ENCODE data around the gene RASSF6.
"Not testable (repeated sequence)": the region's sequence is repeated elsewhere in the genome, so short reads cannot be mapped to it uniquely, and the experiment has no call there.

DNA sequence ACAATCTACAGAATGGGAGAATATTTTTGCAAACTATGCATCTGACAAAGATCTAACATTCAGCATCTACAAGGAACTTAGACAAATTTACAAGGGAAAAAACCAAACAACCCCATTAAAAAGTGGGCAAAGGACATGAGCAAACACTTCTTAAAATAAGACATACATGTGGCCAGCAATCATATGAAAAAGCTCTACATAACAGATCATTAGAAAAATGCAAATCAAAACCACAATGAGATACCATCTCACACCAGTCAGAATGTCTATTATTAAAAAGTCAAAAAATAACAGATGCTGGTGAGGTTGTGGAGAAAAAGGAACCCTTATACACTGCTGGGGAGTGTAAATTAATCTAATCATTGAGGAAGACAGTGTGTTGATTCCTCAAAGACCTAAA is 23.1 kb downstream of the RASSF6 start:
- not testable (repeated sequence) for TF ChIP-seq EP300 (IDR thresholded peaks at IDR 0.05)
- TF ChIP-seq, protein P1, sequence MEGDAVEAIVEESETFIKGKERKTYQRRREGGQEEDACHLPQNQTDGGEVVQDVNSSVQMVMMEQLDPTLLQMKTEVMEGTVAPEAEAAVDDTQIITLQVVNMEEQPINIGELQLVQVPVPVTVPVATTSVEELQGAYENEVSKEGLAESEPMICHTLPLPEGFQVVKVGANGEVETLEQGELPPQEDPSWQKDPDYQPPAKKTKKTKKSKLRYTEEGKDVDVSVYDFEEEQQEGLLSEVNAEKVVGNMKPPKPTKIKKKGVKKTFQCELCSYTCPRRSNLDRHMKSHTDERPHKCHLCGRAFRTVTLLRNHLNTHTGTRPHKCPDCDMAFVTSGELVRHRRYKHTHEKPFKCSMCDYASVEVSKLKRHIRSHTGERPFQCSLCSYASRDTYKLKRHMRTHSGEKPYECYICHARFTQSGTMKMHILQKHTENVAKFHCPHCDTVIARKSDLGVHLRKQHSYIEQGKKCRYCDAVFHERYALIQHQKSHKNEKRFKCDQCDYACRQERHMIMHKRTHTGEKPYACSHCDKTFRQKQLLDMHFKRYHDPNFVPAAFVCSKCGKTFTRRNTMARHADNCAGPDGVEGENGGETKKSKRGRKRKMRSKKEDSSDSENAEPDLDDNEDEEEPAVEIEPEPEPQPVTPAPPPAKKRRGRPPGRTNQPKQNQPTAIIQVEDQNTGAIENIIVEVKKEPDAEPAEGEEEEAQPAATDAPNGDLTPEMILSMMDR (IDR thresholded peaks at IDR 0.05), result not testable (repeated sequence)
